NCI-H82 treated with DMSO at 0.1 percent for 48 hours (cell line): ENCODE data around the gene AARS2.

ENCODE experiments used
- DNase-seq: peaks from one replicate; lab custom pipeline; 2025; ENCODE audit not compliant: unreplicated experiment; lab: John Stamatoyannopoulos, UW

AARS2 gene

GRCh38 chr6:44301782-44302564 is 11.2 kb downstream of the AARS2 start:
- no peak for DNase-seq

- DNase-seq: no peak
These were observed 12.0 kb downstream of the AARS2 start for GRCh38 chr6:44301106-44301505.

- no peak for DNase-seq
These were observed 12.8 kb downstream of the AARS2 start for GRCh38 chr6:44300292-44300823.

DNA sequence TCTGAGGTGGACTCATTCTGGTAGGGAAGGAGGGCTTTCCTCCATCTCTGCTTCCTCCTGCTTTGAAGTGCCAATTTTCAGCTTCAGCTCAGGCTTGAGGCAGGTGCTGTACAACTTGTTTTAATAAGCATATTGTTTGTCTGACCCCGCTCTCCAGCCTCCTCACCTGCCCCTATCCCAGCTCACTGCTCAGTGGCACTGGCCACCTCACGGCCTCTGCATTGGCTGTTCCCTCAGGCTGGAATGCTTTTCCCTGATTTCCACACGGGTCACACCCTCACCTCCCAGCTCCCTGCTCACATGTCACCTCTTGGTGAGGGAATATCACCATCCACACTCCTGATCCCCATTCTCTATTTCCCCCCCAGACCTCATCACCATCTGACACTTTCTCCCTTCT is 14.3 kb downstream of the AARS2 start:
- DNase-seq: no peak

DNA sequence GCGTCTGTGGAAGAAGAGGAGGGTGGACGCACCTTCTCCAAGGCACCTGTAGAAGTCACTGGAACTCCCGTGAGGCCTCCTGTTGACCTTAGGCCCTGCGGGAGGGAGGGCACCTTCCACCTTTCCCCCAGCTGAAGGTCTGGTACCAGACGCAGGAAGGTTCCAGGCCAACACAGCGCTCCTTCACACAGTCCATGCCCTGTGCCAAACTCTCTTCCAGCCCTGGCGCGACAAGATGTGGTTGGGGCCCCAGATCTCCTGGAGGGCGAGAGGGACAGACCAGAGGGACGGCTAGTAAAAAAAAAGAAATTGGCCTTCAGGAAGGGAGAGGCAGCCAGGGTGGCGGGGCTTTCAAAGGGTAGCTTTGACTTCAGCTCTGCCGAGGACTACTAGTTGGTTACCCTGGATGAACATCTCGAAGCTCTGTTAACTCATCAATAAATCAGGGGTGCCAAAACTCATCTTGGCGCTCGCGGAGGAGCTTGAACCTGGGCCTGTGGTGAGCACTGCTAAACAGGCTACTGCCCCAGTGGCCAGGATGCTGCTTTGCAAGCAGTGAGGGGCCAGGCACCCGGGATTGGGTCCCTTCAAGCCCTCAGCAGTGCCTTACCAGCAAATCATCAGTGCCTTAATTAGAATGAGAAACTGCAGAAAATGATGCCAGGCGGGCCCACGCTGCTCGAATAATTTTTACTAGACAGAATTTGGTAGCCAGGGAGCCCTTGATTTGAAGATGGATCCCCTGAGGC is 14.9 kb downstream of the AARS2 start:
- DNase-seq: no peak

DNA sequence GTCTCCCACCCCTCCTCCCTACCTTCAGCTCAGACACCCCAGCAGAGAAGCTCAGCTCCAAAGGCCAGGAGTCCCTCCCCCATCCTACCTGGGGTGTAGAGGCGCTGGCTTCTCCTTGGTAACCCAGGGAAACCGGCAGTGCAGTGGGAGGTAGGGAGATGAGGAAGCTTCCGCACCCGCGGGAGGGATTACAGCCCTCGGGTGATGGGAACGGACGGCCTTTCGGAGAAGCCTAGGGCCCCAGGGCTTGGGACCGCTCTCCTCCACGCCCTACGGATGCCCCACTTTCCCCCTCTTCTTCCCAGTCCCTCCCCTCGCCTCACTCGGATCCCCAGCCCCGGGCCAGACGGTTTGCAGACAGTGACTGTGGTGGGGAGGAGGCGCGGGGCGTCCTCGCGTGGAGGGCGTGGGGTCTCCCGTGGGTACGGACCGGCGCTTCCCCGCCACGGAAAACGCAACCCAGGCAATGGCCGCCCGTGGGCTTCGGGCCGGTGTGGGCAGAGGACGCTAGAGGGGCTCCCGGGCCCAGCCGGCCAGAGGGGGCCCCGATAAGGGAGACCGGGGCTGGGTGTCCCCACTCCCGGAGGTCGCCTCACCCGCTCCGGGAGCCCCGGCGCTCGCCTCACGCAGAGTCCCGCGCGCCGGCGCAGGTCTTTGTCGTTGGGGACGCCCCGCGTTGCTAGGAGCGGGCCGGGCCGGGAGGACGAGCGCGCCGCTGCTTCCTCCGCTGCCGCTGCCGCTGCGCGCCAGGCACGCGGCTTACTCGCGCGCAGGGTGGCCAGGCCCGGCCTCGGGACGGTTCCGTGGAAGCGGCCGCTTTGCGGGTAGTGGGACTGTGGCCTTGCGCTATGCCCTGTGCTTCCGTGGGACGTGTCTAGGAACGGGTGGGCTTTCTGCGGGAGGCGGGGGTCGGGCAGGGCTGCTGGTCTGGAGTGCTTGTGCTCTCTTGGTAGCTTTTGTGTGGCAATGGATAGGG is 15.8 kb downstream of the AARS2 start:
- no peak for DNase-seq

GRCh38 chr6:44294832-44295791 is 18.0 kb downstream of the AARS2 start:
- no peak for DNase-seq

DNA sequence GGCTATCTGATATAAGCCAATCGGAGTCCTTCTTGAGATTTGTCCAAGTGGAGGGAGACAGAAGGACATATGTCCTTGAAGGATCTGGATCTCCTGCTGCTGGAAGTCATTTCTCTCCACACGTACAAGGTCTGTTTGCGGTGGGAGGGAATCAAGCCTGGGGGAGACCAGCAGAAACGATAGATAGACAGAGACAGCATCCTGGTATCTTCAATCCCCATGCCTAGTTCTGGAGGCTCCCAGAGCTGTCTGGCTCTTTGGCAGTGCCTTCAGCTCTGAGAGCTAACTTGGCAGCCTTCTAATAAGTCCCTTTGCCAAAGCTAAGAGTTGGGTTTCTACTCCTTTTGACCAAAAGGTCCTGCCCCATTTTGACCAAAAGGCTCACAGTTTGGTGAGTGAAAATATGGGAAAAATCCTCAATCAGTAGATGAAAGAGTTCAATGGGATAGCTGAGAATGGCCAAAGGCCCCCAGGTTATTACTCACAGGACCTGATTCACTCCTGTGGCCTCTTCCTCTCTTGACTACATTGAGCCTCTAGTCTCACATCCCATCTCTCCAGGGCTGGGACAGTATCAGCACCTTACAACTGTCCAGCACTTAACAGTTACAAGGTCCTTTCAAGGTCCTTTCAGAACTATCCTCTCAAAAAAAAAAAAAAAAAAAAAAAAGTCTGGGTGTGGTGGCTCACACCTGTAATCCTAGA is 20.3 kb downstream of the AARS2 start:
- no peak for DNase-seq

DNA sequence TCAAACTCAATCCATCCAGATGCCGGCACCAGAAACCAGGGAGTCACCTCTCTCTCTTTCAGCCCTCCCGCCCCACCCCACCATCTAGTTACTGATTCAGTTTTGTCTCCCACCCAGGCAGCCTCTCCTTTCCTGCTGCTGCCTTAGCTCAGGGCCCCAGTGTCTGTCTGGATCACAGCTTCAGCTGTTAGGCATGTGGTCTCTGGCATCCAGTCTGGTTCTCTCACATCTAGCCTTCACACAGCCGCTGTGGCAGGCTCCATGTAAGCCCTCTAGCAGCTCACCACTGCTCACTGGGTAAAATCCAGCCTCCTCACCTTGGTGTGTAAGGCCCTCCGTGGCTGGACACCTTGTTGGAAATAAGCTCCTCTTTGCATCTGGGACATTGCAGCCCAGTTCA is 21.3 kb downstream of the AARS2 start:
- DNase-seq: no peak

DNA sequence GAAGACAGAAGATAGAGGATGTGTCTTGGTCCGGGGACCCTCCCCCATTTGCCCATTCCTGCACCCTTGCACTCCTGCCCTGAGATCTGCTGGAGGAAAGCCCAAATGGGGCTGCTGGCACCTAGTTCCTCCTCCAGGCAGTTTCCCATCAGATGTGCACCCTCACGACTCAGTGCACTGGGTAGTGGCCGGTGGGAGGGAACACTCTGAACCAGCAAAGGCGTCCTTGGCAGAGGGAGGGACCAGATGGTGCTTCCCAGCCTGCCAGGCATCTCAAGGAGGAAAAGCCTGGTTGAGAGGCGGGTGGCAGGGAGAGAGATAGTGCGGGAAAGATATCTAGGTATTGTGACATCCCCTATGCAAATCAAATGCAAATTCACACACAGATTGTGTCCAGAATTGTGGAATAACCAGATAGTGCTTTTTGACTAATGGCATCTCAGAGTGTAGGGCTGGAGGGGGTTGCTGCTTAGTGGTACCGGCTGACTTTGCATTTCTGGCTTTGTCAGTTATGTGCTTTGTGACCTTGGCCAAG is 23.4 kb downstream of the AARS2 start:
- no peak for DNase-seq

- DNase-seq: no peak
These were observed 26.4 kb downstream of the AARS2 start for GRCh38 chr6:44286747-44287146.

DNA sequence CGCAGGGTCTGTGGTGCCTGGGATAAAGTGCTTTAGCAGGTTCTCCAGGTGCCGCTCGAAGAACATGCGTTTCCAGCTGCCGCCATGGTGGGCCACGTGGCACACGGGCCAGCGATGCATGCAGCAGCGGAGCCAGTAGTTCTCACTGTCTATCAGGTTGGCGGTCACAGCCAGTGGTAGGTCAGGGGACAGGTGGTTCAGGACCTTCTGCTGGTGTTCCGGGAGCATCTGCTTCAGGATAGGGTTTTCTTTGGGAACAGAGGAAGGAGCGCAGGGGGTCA is 26.9 kb downstream of the AARS2 start:
- no peak for DNase-seq

DNA sequence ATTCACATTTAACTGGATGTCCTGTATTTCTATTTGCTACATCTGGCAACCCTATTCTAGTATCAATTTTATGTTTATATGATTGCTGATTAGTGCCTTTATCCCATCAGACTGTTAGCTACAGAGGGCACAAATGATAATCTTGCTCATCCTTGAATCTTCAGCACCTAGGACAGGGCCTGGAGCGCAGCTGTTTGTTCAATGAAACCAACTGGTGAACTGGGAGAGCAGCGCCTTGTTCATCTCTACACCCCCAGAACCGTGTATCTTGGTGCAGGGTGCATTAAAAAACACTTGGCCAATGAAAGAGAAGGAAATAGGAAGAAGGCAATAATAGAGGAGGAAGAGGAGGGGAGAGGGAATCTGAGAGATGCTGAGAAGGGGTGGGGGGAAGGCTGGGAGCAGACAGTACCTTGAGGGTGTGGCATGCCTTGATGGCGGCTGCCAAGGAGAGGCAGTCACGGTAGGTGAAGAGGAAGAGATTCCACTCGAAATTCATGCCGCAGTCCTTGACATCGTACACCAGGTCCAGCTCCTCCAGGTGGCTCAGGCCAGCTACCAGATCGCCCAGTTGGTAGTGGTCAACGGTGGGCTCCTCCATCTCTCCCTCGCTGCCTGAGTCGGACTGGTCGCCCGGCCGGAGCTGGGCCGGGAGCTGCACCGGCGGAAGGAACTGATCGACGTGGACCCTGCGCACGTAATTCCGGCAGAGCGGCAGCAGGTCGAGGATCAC is 27.4 kb downstream of the AARS2 start:
- no peak for DNase-seq

DNA sequence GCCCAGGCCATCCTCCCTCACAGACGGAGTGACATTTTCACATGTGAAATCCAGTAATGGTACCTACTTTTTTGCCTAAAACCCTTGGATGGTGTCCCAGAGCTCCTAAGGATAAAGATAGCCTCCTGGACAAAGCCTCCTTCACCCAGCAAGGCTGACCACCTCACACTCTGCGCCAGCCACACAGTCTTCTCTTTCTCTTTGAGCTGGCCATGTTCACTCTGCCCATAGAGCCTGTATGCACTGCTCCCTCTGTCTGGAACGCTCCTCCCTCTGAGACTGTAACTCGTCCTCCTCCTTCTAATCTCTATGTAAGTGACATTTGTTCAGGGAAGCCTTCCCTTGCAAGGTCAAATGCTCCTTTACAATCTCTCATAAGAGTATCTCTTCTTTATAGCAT is 28.3 kb downstream of the AARS2 start:
- DNase-seq: no peak

- DNase-seq: no peak
These were observed 29.0 kb downstream of the AARS2 start for GRCh38 chr6:44284121-44284520.

GRCh38 chr6:44278774-44279697 is 34.1 kb downstream of the AARS2 start:
- no peak for DNase-seq

- no peak for DNase-seq
These were observed 34.8 kb downstream of the AARS2 start for GRCh38 chr6:44278315-44278714.

GRCh38 chr6:44277763-44278162 is 35.4 kb downstream of the AARS2 start:
- no peak for DNase-seq
